Epithelial cell of prostate (primary cell): ENCODE data around the gene AEN.

ENCODE experiments used
- DNase-seq: peaks from one replicate; pipeline ENCODE4 v3.0.0-alpha.2; 2011; ENCODE audit warnings: low read depth, low spot score
- H3K27ac ChIP-seq: fragments of 450-650 bp; 2 replicates; pipeline ENCODE4 v1.5.1; 2017; ENCODE audit warnings: mild to moderate bottlenecking

The AEN gene

GRCh38 chr15:88620995-88621772, at the start of gene AEN:
AEN (plus strand) TSS chr15:88621340; CDS start chr15:88626210, 4,870 bp downstream.
- peak within 1 kb of the TSS; percentile 96 for H3K27ac ChIP-seq
- peak; percentile 81 for DNase-seq

- no peak for DNase-seq
- no peak overlapping the region for H3K27ac ChIP-seq
Measured at GRCh38 chr15:88571852-88572259, 49.3 kb upstream of the AEN start.

- no peak for DNase-seq
- no peak overlapping the region for H3K27ac ChIP-seq
Measured at GRCh38 chr15:88574077-88574476, 47.1 kb upstream of the AEN start.

- no peak for DNase-seq
- H3K27ac ChIP-seq = no peak overlapping the region
Measured at GRCh38 chr15:88574655-88575054, 46.5 kb upstream of the AEN start.

GRCh38 chr15:88579322-88579721, 41.8 kb upstream of the AEN start:
- DNase-seq = no peak
- no peak overlapping the region for H3K27ac ChIP-seq

GRCh38 chr15:88580532-88580931, 40.6 kb upstream of the AEN start:
- no peak for DNase-seq
- no peak overlapping the region for H3K27ac ChIP-seq

- DNase-seq = peak; percentile 45
- no peak overlapping the region for H3K27ac ChIP-seq
Measured at GRCh38 chr15:88586401-88587162, 34.6 kb upstream of the AEN start.

GRCh38 chr15:88590759-88591158, 30.4 kb upstream of the AEN start:
- DNase-seq = no peak
- H3K27ac ChIP-seq = no peak overlapping the region

- H3K27ac ChIP-seq = no peak overlapping the region
- no peak for DNase-seq
Measured at GRCh38 chr15:88591384-88591783, 29.8 kb upstream of the AEN start.

GRCh38 chr15:88603885-88604284, 17.3 kb upstream of the AEN start:
- H3K27ac ChIP-seq = no peak overlapping the region
- DNase-seq = no peak

GRCh38 chr15:88604381-88605188, 16.6 kb upstream of the AEN start:
- no peak for DNase-seq
- H3K27ac ChIP-seq = no peak overlapping the region

- H3K27ac ChIP-seq = no peak overlapping the region
- DNase-seq = no peak
Measured at GRCh38 chr15:88605189-88606069, 15.7 kb upstream of the AEN start.

- no peak overlapping the region for H3K27ac ChIP-seq
- no peak for DNase-seq
Measured at GRCh38 chr15:88606070-88606794, 14.9 kb upstream of the AEN start.

GRCh38 chr15:88607951-88608350, 13.2 kb upstream of the AEN start:
- no peak for DNase-seq
- H3K27ac ChIP-seq = no peak overlapping the region

- DNase-seq = no peak
- no peak overlapping the region for H3K27ac ChIP-seq
Measured at GRCh38 chr15:88608607-88609181, 12.4 kb upstream of the AEN start.

- no peak for DNase-seq
Measured at GRCh38 chr15:88609344-88610090, 11.6 kb upstream of the AEN start.

GRCh38 chr15:88610701-88611231, 10.4 kb upstream of the AEN start:
- no peak for DNase-seq
- no peak overlapping the region for H3K27ac ChIP-seq

More at GRCh38 chr15:88609344-88610090, 11.6 kb upstream of the AEN start:
- H3K27ac ChIP-seq = no peak overlapping the region
